ENCODE results near the gene APOM.

Gene APOM

GRCh38 chr6:31658983-31659648 is 3.4 kb downstream of the APOM start:
- no peak for DNase-seq

- DNase-seq, result no peak
Observed at GRCh38 chr6:31659649-31660380, 4.1 kb downstream of the APOM start.

GRCh38 chr6:31660381-31661261 is 4.9 kb downstream of the APOM start, which contains the start of gene C6orf47:
Gene C6orf47 (minus strand): TSS chr6:31660778. CDS start chr6:31659947, 831 bp downstream.
- peak; percentile 43 to 59 (median 51) for DNase-seq

GRCh38 chr6:31661262-31662123 is 5.8 kb downstream of the APOM start:
- no peak for DNase-seq

GRCh38 chr6:31662124-31662723 is 6.5 kb downstream of the APOM start:
- no peak for DNase-seq

GRCh38 chr6:31663126-31663960 is 7.6 kb downstream of the APOM start:
- no peak for DNase-seq

- DNase-seq, result no peak
Observed at GRCh38 chr6:31663961-31664789, 8.5 kb downstream of the APOM start.

- peak; percentile 56 to 76 (median 72) for DNase-seq
Observed at GRCh38 chr6:31664790-31665500, 9.3 kb downstream of the APOM start, which contains the start of gene GPANK1. Gene GPANK1 (minus strand): TSS chr6:31664997. CDS start chr6:31664478, 519 bp downstream.

GRCh38 chr6:31665501-31666336 is 10.0 kb downstream of the APOM start, which contains the start of gene CSNK2B:
Gene CSNK2B (plus strand): TSS chr6:31666080. CDS start chr6:31666832, 752 bp downstream.
- peak; percentile 92 to 98 (median 96) for DNase-seq

GRCh38 chr6:31666337-31666965 is 10.8 kb downstream of the APOM start:
- DNase-seq, result no peak

- no peak for DNase-seq
Observed at GRCh38 chr6:31669676-31670075, 14.0 kb downstream of the APOM start, which contains the start of gene LY6G5B. Gene LY6G5B (plus strand): TSS chr6:31669976. CDS start chr6:31670951, 975 bp downstream.

GRCh38 chr6:31676322-31676903 is 20.7 kb downstream of the APOM start:
- DNase-seq, result no peak

- DNase-seq, result no peak
Observed at GRCh38 chr6:31676904-31677303, 21.2 kb downstream of the APOM start.

GRCh38 chr6:31677955-31678354 is 22.3 kb downstream of the APOM start:
- no peak for DNase-seq

- peak; percentile 12 to 31 (median 30) for DNase-seq
Observed at GRCh38 chr6:31680226-31681134, 24.8 kb downstream of the APOM start, which contains the start of gene LY6G5C. Gene LY6G5C (minus strand): TSS chr6:31681067. CDS start chr6:31680373, 694 bp downstream.

Measured in activated CD4-positive, CD25-positive, alpha-beta regulatory T cell (primary cell).